COLO668 (cell line): ENCODE data around the gene TMEM141.
A peak's percentile ranks its signal among the peaks of the same experiment; 100 is the strongest.
"Not testable (repeated sequence)": the region's sequence is repeated elsewhere in the genome, so short reads cannot be mapped to it uniquely, and the experiment has no call there.

Experiments
- DNase-seq: peaks from one replicate; lab custom pipeline; 2025; ENCODE audit not compliant: unreplicated experiment; lab: John Stamatoyannopoulos, UW

The TMEM141 gene

GRCh38 chr9:136773386-136774044 is 17.6 kb upstream of the TMEM141 start:
- DNase-seq: peak; percentile 31

GRCh38 chr9:136774416-136775045 is 16.6 kb upstream of the TMEM141 start:
- DNase-seq: no peak

- DNase-seq: no peak
Observed at GRCh38 chr9:136775191-136775590, 16.0 kb upstream of the TMEM141 start.

- DNase-seq: no peak
Observed at GRCh38 chr9:136776947-136777346, 14.2 kb upstream of the TMEM141 start.

- DNase-seq: no peak
Observed at GRCh38 chr9:136777359-136777758, 13.8 kb upstream of the TMEM141 start.

DNA sequence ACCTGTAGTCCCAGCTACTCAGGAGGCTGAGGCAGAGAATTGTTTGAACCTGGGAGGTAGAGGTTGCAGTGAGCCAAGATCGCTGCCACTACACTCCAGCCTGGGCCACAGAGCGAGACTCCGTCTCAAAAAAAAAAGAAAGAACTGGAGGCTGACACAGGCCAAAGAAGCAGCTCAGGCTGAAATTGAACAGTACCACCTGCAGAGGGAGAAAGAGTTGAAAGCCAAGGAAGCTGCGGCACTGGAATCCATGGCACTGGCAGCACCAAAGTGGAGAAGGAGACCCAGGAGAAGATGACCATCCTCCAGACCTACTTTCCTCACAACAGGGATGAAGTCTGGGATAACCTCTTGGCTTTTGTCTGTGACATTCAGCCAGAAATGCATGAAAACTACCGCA is 11.3 kb upstream of the TMEM141 start:
- no peak for DNase-seq

GRCh38 chr9:136782452-136782851 is 8.7 kb upstream of the TMEM141 start:
- DNase-seq: no peak

- peak; percentile 35 for DNase-seq
Observed at GRCh38 chr9:136784249-136784996, 6.7 kb upstream of the TMEM141 start.

DNA sequence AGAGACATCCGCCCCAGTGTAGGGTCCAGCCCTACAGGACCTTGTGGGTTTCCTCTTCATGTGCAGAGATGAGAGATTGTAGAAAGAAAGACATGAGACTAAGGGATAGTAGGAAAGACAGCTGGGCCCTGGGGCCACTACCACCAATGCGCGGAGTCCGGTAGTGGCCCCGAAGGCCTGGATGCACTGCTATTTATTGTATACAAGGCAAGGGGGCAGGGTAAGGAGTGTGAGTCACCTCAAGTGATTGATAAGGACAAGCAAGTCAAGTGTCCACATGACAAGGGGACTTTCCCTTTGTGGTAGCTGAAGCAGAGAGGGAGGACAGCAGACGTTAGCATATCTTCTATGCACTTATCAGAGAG is 6.2 kb upstream of the TMEM141 start:
- DNase-seq: no peak

DNA sequence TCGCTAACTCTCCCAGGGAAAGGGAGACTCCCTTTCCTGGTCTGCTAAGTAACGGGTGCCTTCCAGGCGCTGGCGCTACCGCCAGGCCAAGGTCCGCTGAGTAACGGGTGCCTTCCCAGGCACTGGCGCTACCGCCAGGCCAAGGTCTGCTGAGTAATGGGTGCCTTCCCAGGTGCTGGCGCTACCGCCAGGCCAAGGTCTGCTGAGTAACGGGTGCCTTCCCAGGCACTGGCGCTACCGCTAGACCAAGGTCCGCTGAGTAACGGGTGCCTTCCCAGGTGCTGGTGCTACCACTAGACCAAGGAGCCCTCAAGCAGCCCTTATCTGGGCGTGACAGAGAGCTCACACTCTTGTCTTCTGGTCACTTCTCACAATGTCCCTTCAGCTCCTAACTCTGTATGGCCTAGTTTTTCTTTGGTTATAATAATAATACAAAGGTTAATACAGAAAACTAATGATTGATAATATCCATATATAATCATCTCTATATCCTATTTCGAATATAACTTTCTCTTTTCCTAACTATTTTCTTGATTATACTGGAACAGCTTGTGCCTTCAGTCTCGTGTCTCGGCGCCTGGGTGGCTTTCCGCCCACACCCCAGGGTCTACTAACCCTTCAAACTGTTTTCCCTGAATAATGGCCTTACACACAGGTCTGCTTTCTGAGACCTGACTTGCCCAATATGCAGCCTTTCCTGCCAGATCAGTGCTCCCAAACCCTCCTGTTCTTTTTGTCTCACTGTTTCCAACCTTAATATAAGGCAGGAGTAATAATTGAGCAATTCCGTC is 5.4 kb upstream of the TMEM141 start:
- DNase-seq: not testable (repeated sequence)

GRCh38 chr9:136786451-136786850 is 4.7 kb upstream of the TMEM141 start:
- DNase-seq: no peak

- not testable (repeated sequence) for DNase-seq
Observed at GRCh38 chr9:136786983-136787382, 4.2 kb upstream of the TMEM141 start.

DNA sequence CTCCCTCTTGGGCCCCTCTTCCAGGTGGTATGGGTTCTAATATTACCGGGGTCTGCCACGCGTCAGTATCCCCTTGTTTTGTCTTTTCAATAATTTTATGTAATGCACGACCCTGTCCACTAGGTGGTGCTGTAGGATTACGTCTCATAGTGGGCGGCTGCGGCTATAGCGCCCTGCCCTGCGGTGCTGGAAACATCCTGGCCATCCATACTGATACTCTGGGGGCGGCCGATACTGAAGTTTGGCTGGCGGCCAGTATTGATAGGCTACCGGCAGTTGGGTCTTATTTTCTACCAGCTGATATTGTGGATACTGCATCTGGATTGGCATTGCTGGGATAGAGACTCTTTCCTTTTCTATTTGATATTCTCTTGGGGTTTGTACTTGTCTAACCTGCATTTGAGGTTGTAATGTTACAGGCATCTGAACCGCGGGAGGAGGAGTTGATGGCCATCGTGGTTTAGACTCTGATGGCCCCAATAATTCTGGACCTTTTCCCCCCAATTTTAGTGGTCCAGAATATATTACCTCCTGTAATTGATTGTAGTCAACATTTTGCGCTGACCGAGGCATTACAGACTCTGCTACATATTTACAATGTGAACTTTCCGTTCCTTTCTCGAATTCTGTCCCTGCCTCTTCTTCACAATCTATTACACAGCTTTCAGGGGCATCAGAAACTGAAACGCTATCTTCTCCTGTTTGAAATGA is 3.3 kb upstream of the TMEM141 start:
- peak; percentile 78 for DNase-seq

- DNase-seq: peak; percentile 35
Observed at GRCh38 chr9:136788644-136789522, 2.3 kb upstream of the TMEM141 start.

DNA sequence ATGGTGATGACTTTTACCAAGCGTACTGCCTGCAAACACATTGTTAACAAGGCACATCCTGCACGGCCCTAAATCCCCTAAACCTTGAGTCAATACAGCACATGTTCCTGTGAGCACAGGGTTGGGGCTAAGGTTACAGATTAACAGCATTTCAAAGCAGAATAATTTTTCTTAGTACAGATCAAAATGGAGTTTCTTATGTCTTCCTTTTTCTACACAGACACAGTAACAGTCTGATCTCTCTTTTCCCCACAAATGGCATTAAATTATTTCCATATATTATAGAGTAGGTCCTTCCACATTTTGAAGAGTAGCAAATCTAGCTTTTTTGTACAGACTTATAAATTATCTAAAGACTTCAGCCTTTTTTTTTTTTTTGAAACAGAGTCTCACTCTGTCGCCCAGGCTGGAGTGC is 1.6 kb upstream of the TMEM141 start:
- DNase-seq: no peak

- DNase-seq: peak; percentile 81
Observed at GRCh38 chr9:136791516-136792276, 552 bp downstream of the TMEM141 start.

DNA sequence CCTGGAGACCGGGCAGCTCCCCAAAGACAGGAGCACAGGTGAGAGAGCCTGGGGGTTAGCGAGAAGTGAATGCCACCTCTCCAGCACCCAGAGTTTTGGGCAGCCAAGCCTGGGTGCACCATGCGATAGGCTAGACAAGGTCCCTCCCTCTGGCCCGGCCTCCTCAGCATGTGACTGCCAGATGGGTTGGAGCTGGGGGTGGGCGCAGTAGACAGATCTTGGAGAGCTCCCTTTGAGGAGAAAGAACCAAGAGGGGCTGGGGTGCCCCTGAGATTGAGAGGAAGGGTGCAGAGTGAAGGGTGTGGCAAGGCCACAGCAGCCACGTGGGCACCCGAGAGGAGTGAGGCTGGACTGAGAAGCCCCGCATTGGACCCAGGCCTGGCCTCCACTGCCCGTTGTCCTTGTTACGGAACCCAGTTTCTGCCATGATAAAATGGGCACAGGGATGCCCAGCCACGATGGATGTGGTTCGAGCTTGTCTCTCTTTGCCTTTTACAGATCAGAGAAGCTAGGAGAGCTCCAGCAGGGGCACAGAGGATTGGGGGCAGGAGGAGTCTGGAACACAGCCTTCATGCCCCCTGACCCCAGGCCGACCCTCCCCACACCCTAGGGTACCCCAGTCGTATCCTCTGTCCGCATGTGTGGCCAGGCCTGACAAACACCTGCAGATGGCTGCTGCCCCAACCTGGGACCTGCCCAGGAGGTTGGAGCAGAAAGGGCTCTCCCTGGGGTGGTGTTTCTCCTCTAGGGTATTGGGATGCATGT is 1.4 kb downstream of the TMEM141 start:
- no peak for DNase-seq
